Measurements from ENCODE around the gene SND1.

The SND1 gene

GRCh38 chr7:127754457-127754856 lies 102.5 kb downstream of the SND1 start:
- TF ChIP-seq FOXP2 (optimal IDR thresholded peaks at IDR 0.05; ENCODE audit: control extremely low read depth, extremely low read length, insufficient read depth): no peak
- no peak for TF ChIP-seq EZH2 (IDR thresholded peaks at IDR 0.05)
- no peak for TF ChIP-seq POLR2AphosphoS5 (IDR thresholded peaks at IDR 0.05; ENCODE audit: borderline replicate concordance, low read depth, low read length)
- no peaks in the 10 kb centered on the region for H3K9me3 ChIP-seq (ENCODE audit: low read depth, low read length)
- H3K9ac ChIP-seq (ENCODE audit: insufficient read length): no peak overlapping the region
- DNase-seq (ENCODE audit: low read depth, low spot score): no peak
- no peak overlapping the region for H3K4me3 ChIP-seq
- H3K36me3 ChIP-seq (ENCODE audit: insufficient read depth, low read length): no peaks in the 10 kb centered on the region; the same call in 1 of the 2 replicates
- H3K27ac ChIP-seq: no peak overlapping the region

GRCh38 chr7:127755521-127755920 lies 103.5 kb downstream of the SND1 start:
- Histone ChIP-seq H3K4me3 (no peak overlapping the region), H3K27ac (no peak overlapping the region), H3K36me3 (ENCODE audit: insufficient read depth, low read length) (no peaks in the 10 kb centered on the region), H3K9me3 (ENCODE audit: low read depth, low read length) (no peaks in the 10 kb centered on the region), H3K9ac (ENCODE audit: insufficient read length) (no peak overlapping the region)
- DNase-seq (ENCODE audit: low read depth, low spot score): no peak
- TF ChIP-seq FOXP2 (optimal IDR thresholded peaks at IDR 0.05; ENCODE audit: control extremely low read depth, extremely low read length, insufficient read depth): no peak
- no peak for TF ChIP-seq POLR2AphosphoS5 (IDR thresholded peaks at IDR 0.05; ENCODE audit: borderline replicate concordance, low read depth, low read length)
- no peak for TF ChIP-seq EZH2 (IDR thresholded peaks at IDR 0.05)

- no peaks in the 10 kb centered on the region for H3K36me3 ChIP-seq (ENCODE audit: insufficient read depth, low read length)
- H3K9me3 ChIP-seq (ENCODE audit: low read depth, low read length): no peaks in the 10 kb centered on the region
- no peak overlapping the region for H3K4me3 ChIP-seq
- no peak overlapping the region for H3K27ac ChIP-seq
- DNase-seq (ENCODE audit: low read depth, low spot score): no peak
- no peak overlapping the region for H3K9ac ChIP-seq (ENCODE audit: insufficient read length)
- TF ChIP-seq EZH2 (IDR thresholded peaks at IDR 0.05) (no peak), FOXP2 (optimal IDR thresholded peaks at IDR 0.05; ENCODE audit: control extremely low read depth, extremely low read length, insufficient read depth) (no peak), POLR2AphosphoS5 (IDR thresholded peaks at IDR 0.05; ENCODE audit: borderline replicate concordance, low read depth, low read length) (no peak)
These were observed 104.0 kb downstream of the SND1 start for GRCh38 chr7:127755965-127756364.

- DNase-seq (ENCODE audit: low read depth, low spot score): no peak
- Histone ChIP-seq H3K9me3 (ENCODE audit: low read depth, low read length) (no peaks in the 10 kb centered on the region), H3K4me3 (no peak overlapping the region), H3K36me3 (ENCODE audit: insufficient read depth, low read length) (no peaks in the 10 kb centered on the region), H3K9ac (ENCODE audit: insufficient read length) (no peak overlapping the region), H3K27ac (no peak overlapping the region)
- no peak for TF ChIP-seq EZH2 (IDR thresholded peaks at IDR 0.05)
- no peak for TF ChIP-seq FOXP2 (optimal IDR thresholded peaks at IDR 0.05; ENCODE audit: control extremely low read depth, extremely low read length, insufficient read depth)
- TF ChIP-seq POLR2AphosphoS5 (IDR thresholded peaks at IDR 0.05; ENCODE audit: borderline replicate concordance, low read depth, low read length): no peak
These were observed 106.1 kb downstream of the SND1 start for GRCh38 chr7:127758105-127758504.

GRCh38 chr7:127758845-127759244 lies 106.9 kb downstream of the SND1 start:
- no peak for TF ChIP-seq EZH2 (IDR thresholded peaks at IDR 0.05)
- no peak for TF ChIP-seq FOXP2 (optimal IDR thresholded peaks at IDR 0.05; ENCODE audit: control extremely low read depth, extremely low read length, insufficient read depth)
- no peak for TF ChIP-seq POLR2AphosphoS5 (IDR thresholded peaks at IDR 0.05; ENCODE audit: borderline replicate concordance, low read depth, low read length)
- no peaks in the 10 kb centered on the region for H3K36me3 ChIP-seq (ENCODE audit: insufficient read depth, low read length)
- no peaks in the 10 kb centered on the region for H3K9me3 ChIP-seq (ENCODE audit: low read depth, low read length)
- no peak overlapping the region for H3K9ac ChIP-seq (ENCODE audit: insufficient read length)
- no peak for DNase-seq (ENCODE audit: low read depth, low spot score)
- no peak overlapping the region for H3K27ac ChIP-seq
- no peak overlapping the region for H3K4me3 ChIP-seq

- Histone ChIP-seq H3K27ac (no peak overlapping the region), H3K4me3 (no peak overlapping the region), H3K36me3 (ENCODE audit: insufficient read depth, low read length) (no peaks in the 10 kb centered on the region), H3K9ac (ENCODE audit: insufficient read length) (no peak overlapping the region), H3K9me3 (ENCODE audit: low read depth, low read length) (no peaks in the 10 kb centered on the region)
- no peak for TF ChIP-seq FOXP2 (optimal IDR thresholded peaks at IDR 0.05; ENCODE audit: control extremely low read depth, extremely low read length, insufficient read depth)
- no peak for TF ChIP-seq EZH2 (IDR thresholded peaks at IDR 0.05)
- DNase-seq (ENCODE audit: low read depth, low spot score): no peak
These were observed 108.0 kb downstream of the SND1 start for GRCh38 chr7:127759945-127760421.

- no peak for TF ChIP-seq EZH2 (IDR thresholded peaks at IDR 0.05)
- no peak for TF ChIP-seq POLR2AphosphoS5 (IDR thresholded peaks at IDR 0.05; ENCODE audit: borderline replicate concordance, low read depth, low read length)
- no peak for TF ChIP-seq FOXP2 (optimal IDR thresholded peaks at IDR 0.05; ENCODE audit: control extremely low read depth, extremely low read length, insufficient read depth)
- H3K27ac ChIP-seq: no peak overlapping the region
- no peak overlapping the region for H3K4me3 ChIP-seq
- no peak overlapping the region for H3K9ac ChIP-seq (ENCODE audit: insufficient read length)
- no peaks in the 10 kb centered on the region for H3K9me3 ChIP-seq (ENCODE audit: low read depth, low read length)
- no peak for DNase-seq (ENCODE audit: low read depth, low spot score)
- H3K36me3 ChIP-seq (ENCODE audit: insufficient read depth, low read length): 0 out of 2 replicates have a peak, but pooled peaks cover under 1% of the 10 kb centered on the region
These were observed 108.5 kb downstream of the SND1 start for GRCh38 chr7:127760436-127761031.

GRCh38 chr7:127761196-127761595 lies 109.2 kb downstream of the SND1 start:
- H3K9ac ChIP-seq (ENCODE audit: insufficient read length): no peak overlapping the region
- H3K9me3 ChIP-seq (ENCODE audit: low read depth, low read length): no peaks in the 10 kb centered on the region
- no peak overlapping the region for H3K27ac ChIP-seq
- 0 out of 2 replicates have a peak, but pooled peaks cover 3% of the 10 kb centered on the region for H3K36me3 ChIP-seq (ENCODE audit: insufficient read depth, low read length)
- DNase-seq (ENCODE audit: low read depth, low spot score): no peak
- no peak overlapping the region for H3K4me3 ChIP-seq
- TF ChIP-seq FOXP2 (optimal IDR thresholded peaks at IDR 0.05; ENCODE audit: control extremely low read depth, extremely low read length, insufficient read depth) (no peak), POLR2AphosphoS5 (IDR thresholded peaks at IDR 0.05; ENCODE audit: borderline replicate concordance, low read depth, low read length) (no peak)

- H3K27ac ChIP-seq: no peak overlapping the region
- TF ChIP-seq POLR2AphosphoS5 (IDR thresholded peaks at IDR 0.05; ENCODE audit: borderline replicate concordance, low read depth, low read length) (no peak), FOXP2 (optimal IDR thresholded peaks at IDR 0.05; ENCODE audit: control extremely low read depth, extremely low read length, insufficient read depth) (no peak), EZH2 (IDR thresholded peaks at IDR 0.05) (no peak)
- DNase-seq (ENCODE audit: low read depth, low spot score): no peak
These were observed 112.7 kb downstream of the SND1 start for GRCh38 chr7:127764681-127765080.

More at GRCh38 chr7:127764681-127765080, 112.7 kb downstream of the SND1 start:
- Histone ChIP-seq H3K9ac (ENCODE audit: insufficient read length) (no peak overlapping the region), H3K36me3 (ENCODE audit: insufficient read depth, low read length) (0 out of 2 replicates have a peak, but pooled peaks cover 3% of the 10 kb centered on the region), H3K9me3 (ENCODE audit: low read depth, low read length) (no peaks in the 10 kb centered on the region), H3K4me3 (no peak overlapping the region)
